Activated CD4-positive, alpha-beta T cell treated with anti-CD3 and anti-CD28 coated beads, Interleukin-10, Interleukin-2, amounts not matched to agents 100 ng/mL and 50 ng/mL, durations not matched to agents 16 hours and 8 hours (primary cell): Measurements from ENCODE around the gene ZBTB20.
A peak's percentile ranks its signal among the peaks of the same experiment; 100 is the strongest.

Source experiments
- DNase-seq: peaks from one replicate; pipeline ENCODE4 v3.0.0-alpha.2; 2020

The ZBTB20 gene

DNA sequence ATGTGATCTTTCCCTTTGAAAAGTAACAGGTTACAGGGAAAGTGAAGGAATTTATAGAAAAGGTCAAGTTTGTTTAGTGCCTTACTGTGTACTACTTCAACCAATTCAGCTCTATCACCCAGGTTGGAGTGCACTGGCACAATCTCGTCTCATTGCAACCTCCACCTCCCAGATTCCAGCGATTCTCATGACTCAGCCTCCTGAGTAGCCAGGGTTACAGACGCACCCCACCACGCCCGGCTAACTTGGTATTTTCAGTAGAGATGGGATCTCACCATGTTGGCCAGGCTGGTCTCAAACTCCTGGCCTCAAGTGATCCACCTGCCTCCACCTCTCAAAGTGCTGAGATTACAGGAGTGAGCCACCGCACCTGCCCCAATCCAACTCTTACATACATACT, 279.7 kb downstream of the ZBTB20 start:
- no peak for DNase-seq

DNA sequence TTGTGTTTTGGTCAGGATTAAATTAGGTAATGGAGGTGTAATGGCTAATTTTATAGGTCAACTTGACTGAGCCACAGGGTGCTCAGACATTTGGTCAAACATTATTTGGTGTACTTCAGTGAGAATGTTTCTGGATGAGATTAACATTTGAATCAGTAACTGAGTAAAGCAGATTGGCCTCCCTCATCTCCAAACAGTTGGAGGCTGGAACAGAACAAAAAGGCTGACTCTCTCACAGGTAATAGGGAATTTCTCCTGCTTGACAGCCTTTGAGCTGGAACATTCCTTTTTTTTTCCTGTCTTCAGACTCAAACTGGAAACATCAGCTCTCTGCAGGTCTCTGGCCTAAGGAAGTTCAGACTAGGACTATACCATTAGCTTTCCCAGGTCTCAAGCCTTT, 280.7 kb downstream of the ZBTB20 start:
- DNase-seq = no peak

DNA sequence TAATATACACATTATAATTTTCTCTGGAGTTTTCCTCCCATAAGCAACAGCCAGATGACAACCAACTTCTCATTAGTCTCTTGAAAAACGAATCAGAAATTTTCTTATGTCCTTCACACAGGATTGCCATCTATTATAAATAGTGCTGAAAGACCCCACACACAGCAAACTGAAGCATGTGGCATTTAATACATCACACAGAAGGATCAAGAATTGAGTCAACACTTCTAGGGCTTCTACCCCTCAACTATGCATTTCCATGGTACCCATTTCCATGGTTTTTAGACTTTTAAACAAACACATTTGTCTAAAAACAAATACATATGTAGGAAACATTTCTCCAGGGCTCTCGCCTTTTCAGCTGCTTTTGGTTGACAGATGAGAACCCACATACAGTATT, 282.1 kb downstream of the ZBTB20 start:
- DNase-seq = no peak

DNA sequence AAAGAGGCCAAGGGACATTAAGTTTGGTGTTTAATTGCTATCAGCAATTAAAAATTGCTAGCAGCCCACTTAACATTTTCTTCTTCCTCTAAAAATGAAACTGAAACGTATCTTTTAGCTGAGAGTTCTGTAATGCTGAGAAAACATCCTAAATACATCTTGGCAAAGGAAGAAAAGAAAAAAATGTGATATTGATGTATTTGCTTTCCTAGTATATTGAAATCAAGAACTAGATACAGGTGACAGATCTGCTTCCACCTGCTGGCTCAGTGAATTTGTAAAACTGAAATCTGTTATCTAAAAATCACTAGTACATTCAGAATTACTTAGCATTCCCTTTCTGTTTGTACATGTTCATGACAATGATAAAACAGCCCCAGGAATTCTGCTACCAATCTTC, 283.2 kb downstream of the ZBTB20 start:
- DNase-seq = no peak

DNA sequence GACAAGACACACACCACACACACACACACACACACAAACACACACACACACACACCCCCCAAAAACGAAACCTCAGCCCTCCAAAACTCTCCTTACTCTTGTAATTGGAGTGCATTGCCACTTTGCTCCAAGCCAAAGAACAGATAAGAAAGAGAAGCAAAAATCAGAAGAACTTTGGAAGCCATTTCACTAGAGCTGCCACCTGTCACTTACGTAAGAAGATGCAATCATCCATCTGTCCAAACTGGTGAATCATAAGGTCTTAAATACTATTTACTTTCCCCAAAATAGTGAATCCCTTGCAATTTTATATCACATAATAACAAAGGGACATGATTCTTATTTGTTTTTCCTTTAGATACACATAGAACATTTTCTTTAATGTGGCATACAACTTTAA, 285.4 kb downstream of the ZBTB20 start:
- DNase-seq = no peak

DNA sequence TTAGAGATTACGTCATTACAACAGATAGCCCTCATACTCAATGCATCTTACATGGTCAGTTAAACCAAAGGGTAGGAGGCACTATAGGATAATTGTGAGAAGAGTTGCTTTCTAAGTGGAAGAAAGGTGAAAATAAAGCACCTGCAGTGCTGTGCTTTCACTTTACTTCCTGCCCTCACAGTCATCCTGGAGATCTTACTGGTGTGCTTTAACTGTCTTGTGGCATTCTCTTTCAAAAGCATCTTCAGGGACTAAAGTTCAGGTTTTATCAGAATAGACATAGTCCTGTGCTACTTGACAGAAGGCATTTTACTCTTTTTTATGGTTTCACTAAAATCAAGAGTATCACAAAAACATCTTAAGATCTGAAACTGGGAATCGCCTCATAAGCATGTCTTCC, 286.6 kb downstream of the ZBTB20 start:
- DNase-seq = no peak

DNA sequence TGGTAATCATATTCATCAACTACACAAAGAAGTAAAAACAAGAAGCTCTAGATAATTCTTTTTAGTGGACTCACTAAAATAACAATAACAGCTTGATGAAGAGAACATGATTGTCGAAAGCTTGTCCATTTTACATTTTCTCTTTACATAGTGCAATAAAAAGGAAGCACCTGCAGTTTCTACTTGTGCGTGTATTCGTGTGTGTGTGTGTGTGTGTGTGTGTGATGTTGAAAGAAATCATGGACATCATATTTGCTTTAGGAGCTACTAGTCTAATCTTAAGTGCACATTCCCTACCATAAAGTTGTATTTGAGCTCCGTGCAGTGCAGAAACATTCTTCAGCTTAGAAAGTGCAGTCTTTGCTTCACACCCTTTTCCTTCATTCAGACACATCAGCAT, 288.8 kb downstream of the ZBTB20 start:
- no peak for DNase-seq

DNA sequence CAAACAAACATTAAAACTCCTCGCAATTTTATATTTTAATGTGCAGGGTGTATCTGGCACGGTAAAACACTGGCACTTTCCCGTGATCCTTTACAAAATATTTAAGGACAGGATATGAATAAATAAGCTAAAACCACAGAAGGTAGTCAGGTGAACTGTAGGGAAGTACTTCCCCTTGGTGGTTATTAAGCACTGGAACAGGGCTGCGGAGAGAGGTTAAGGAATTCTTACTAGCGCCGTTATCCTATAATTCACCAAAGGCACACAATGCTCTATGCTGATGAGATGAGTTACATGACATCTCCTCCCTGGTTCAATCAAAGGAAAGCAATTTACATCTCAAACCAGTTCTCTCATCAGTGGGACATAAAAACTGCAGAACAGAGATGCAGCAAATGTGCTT, 289.8 kb downstream of the ZBTB20 start:
- DNase-seq = no peak

DNA sequence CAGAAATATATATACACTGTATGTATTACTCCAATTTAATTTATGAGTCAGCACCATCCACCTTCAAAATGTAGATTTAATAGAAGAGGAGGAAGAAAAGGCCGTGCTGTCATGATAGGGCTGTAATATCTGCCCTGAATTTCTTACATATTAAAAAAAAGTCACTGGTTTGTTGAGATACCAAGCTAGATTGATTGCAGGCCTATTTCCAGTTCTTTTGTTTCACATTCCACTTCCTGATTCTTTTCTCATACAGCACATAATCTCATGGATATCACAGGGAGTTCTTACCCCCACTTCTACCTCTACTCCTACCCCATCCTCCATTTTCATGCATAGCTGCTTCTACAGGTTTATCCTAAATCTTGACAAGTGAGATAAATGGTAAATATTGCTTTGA, 290.3 kb downstream of the ZBTB20 start:
- DNase-seq = no peak

DNA sequence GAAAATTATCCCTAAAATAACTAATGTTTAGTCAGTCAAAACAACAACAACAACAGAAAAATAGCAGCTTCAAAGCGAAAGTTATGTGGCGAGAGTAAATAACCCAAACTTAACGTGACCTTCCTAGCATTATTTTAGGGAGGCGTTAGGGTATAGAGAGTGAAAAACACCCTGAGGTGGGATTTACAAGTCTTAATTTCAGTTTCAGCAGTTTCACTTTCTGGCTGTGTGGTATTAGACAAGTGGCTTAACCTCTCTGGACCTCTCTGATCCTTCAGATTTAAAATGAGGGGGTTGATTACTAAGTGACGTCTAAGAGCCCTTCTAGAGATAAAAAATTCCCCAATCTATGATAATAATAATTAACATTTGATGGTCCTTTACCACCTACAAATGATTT, 291.2 kb downstream of the ZBTB20 start:
- DNase-seq = no peak

DNA sequence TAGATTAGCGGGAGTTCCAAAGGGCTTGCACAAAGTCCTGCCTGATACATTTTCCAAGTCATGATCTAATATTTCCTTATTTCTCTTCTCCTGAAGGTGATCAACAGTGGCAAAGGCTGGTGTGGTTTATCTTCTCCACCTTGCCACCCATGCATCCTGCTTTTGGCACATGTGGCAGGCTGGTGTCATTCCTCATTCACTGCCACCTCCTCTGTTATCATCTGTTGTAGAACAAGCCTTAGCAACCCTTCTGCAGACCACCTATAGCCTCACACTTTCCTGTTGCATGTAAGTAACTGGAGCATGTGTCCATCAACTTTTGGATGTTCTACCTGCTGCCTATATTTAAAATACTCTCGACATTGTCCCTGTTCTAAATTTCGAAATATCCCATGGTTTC, 294.1 kb downstream of the ZBTB20 start:
- DNase-seq = no peak

DNA sequence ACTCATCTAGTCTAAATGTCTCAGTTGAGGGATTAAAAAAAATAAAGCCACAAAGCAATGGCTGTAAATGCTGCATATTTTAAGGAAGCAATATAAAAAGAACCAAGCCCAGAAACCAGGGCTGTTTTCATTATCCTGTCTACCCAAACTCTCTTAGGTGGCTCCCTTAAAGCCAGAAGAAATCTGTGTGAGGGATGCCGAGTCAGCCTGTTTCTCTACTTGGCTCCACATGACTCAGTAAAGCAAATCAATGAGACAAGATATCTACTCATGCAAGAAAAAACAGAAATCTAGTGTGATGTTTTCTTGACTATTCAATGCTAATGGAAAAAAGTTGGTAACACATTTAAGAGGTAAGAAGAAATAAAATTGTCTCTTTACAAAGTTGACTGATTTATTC, 296.2 kb downstream of the ZBTB20 start:
- DNase-seq = no peak

DNA sequence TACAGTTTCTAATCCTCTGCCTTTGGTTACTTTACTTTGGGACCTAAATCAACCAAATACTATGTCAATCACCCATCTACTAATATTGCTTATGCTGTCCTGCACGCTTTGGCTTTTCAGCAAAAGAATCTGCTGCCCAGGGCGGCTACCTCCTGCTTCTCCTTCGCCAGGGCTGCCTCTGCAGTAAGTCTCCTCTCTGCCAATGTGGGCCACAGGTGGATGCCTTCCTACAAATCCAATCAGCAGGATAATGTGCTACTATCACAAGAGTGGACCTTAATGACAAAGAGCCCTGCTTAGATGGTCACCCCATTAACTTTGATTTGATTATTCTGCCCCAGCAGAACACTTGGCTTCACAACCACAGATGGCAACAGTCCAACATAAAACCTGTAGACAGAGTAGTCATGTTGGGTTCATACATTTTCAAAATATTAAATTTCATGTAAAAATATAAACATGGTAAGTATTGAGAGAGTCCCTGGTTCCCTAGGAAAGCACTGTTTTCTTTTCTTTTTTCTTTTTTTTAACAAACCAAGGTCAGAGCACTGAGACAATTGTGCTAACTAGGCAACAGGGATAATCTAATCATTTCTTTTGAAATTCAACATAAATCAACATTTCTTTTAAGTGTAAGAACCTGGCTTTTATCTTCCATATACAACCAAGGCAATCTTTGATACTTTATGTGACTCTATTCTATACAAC, 298.3 kb downstream of the ZBTB20 start:
- no peak for DNase-seq

DNA sequence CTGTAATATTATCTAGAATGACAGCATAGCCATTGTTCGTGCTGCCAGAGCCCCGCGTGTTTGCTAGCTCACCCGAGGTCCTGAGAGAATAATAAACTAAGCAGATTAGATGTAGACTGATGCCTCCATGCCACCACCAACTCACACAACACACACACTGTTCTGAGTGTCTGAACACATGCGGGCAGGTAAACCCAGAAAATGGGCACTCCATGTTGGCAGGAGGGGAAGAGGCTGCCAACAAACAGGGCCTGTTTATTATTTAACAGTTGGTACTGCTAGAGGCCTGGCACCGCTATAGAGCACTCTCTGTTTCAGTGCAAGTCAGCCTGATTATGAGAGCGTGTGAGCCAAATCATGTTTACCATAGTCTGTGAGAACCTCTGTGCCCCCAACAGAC, 299.0 kb downstream of the ZBTB20 start:
- DNase-seq = no peak

DNA sequence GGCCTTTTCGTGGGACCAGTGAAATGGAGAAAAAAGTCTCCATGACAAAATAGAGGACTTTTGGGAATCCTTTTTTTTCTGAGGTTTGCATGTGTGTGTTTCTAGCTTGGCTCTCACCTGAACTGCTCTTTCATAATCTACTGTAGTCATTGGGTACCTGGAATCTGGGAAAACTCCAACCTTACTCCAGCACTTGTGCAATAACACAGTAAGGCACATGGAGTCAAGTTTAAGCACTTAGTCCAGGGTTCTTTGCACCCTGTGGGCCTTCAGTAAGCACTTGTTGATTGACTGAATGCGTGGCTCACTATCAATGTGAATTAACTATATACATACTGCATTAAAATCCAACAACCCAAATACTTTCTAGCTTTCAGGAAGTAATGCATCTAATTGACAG, 299.5 kb downstream of the ZBTB20 start:
- DNase-seq = no peak

DNA sequence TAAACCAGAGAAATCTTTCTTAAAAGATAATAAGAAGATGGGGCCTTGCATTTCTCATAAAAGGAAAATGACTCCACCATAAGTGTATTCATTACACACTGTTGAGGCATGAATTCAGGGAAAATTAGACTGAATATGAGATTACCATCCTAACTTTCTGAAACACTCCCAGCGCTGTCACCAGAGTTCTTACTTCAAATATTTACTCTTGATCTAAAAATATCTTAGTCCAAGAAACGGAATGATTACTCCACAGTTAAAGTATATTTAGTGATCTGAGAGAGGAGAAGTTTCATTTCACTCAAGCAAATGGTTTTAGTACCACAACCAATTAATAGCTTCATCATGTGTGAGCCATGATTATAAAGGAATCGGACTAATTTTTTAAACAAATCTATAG, 300.3 kb downstream of the ZBTB20 start:
- no peak for DNase-seq

DNA sequence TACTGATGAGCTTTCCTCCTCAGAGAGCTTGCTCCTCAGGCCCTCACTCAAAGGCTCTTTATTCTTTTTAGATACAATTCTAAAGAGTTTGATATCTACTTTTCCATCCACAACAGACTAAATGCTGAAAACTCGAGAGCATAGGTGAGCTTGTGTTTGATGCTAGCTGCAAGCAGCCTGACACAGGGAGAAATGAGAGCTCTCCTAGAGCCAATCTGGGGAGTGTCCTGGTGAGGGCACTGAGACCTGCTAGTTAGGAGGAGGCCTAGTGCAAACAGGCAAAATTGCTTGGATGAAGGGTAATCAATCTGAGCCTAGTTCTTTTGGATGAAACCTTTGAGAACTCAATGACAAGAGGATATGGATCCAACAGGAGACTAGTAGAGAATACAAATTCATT, 300.8 kb downstream of the ZBTB20 start:
- no peak for DNase-seq

DNA sequence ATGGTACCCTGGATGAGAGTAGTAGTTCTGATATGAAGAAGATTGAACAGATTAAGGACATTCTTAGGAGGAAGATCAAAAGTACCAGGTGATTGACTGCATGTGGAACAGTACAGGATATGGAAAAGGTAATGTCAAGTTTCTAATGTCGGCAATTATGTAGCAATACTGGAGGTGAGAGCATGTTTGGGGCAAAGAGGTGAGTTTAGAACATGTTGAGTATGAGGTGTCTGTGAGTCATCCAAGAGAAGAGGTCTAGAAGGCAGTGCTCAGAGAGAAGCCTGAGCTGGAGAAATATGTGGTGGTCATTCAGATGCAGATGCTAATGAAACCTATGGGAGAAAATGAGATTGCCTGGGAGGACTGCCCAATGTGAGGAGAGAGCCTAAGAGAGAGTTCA, 305.6 kb downstream of the ZBTB20 start:
- DNase-seq = no peak

DNA sequence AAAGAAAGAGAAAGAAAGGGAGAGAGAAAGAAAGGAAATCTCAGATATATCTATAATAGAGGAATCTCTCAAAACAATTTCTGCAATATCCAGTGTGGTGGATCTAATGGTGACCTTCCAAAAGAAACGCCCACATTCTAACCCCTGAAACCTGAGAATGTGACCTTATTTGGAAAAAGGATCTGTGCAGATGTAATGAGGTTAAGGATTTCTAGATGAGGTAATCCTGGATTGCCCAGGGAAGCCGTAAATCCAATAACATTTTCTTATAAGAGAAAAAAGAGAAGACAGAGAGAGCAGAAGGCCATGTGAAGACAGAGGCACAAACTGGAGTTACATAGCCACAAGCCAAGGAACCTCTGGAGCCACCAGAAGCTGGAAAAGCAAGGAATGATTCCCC, 307.6 kb downstream of the ZBTB20 start:
- no peak for DNase-seq

DNA sequence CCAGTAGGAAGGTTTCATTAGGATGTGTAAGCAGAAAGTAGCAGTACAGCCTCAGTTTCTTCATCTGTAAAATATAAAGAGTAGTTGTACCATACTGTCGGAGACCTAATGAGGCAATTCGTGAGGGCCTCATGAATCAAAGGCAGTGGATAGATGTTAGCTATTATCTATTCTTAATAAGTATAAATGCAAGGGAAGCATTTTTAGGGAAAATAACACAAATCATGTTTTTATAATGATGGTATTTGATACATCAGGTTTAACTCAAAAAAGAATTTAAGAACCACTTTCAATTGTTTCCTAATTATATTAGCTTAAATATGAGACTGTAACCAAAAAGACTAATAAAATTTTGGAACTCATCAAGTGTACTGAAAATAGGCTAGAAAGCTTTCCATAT, 309.1 kb downstream of the ZBTB20 start:
- no peak for DNase-seq

DNA sequence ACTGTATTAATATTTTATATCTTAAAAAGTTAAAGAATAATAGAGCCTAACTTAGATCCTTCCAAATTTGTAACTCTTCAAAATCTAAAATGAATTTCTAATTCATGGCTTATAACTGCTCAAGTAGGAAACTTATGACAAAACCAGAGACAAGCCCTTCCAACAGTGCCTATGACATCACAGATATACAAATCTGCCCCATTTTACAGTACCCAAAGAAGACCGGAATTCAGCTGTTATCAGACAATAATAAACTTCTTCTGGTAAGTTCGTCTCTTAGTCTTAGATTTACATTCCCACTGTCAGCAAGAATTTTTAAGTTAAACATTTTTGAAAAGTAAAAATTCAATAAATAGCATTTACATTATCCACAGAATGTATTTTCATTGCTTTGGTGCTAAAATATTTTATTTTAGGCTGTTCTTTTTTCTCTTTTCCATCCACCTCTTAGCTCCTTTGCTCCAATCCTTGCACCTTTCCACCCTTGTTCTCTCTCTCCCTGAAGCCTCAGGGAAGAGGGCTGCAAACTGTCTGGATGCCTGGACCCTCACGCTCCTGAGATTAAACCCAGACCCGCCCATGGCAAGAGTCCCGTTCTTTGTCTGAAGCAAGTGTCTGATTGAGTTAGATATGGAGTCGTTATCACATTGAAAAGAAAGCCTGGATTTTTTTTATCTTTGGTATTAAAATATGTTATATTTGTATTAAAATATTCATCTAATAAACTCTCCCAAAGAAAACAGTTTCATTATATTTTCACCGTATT, 312.7 kb downstream of the ZBTB20 start:
- DNase-seq = no peak

DNA sequence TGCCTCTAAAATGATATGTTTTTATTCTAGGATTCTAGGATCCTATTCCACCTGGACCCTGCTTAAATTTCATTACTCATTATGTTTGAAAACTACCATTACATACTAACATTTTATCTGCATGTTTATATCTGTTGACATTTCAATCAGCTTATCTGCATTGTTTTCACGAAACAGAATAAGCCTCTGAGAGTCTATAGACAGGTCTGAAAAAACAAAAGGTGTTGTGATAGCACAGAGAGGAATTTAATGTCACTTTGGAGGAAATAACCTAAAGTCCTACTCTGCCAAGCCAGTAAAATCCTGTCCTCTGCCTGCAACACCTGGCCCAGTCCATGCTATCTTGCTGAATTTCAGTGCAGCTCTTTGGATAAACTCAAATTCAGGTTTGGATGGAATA, 315.2 kb downstream of the ZBTB20 start:
- no peak for DNase-seq

DNA sequence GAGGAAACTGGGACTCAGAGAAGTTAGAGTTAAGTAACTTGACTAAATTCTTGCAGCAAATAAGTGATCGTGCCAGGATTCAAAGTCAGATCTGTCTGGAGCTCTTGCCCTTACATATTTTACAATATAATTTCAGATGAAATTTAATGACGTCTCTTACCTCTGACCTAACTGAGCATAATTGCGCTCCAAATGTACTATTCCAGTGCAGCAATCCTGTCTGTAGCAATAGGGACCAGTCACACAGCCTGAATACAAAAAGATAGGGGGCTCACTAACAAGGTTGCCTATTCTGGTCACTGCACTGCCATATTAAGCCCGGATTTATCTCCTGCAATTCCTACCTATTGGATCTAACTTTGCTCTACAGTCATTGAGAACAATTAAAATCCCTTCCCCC, 316.4 kb downstream of the ZBTB20 start:
- DNase-seq = no peak

DNA sequence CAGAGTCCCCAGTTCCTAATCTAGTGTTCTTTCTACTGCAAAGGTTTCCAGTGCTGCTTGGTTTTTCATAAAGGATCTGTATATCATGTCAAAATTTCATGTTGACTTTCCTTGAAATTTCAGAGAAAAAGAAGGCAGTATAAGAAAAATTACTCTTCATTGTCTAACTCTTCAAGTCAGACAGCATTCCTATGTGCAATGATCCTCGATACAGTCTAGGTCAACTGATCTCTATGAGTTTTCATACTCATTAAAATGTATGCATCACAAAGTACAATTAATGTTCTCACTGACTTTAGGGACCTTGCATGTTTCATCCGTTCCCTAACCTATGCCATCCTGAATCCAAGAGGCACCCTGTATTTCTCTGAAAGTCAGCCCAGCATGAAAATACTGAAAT, 317.3 kb downstream of the ZBTB20 start:
- no peak for DNase-seq

DNA sequence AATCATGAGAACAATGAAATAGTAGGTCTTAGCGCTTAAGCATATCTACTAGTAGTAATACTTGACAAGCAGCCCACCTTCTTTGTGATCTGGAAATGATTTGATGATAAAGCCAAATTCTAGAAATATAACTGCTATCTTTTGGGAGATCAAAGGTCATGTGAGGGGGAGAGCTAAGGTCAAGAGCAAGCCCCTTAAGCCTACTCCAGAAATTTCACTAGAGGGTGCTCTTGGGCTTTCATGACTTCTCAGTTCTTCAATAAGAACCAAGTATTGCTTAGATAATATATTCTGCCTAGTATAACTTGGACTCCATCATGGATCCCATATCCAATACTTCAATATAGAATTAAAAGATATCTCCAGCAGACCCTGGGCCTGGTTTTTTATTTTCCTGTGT, 319.6 kb downstream of the ZBTB20 start:
- peak; percentile 50 for DNase-seq
